ENCODE measurements around the gene ZMIZ2.

Gene ZMIZ2

DNA sequence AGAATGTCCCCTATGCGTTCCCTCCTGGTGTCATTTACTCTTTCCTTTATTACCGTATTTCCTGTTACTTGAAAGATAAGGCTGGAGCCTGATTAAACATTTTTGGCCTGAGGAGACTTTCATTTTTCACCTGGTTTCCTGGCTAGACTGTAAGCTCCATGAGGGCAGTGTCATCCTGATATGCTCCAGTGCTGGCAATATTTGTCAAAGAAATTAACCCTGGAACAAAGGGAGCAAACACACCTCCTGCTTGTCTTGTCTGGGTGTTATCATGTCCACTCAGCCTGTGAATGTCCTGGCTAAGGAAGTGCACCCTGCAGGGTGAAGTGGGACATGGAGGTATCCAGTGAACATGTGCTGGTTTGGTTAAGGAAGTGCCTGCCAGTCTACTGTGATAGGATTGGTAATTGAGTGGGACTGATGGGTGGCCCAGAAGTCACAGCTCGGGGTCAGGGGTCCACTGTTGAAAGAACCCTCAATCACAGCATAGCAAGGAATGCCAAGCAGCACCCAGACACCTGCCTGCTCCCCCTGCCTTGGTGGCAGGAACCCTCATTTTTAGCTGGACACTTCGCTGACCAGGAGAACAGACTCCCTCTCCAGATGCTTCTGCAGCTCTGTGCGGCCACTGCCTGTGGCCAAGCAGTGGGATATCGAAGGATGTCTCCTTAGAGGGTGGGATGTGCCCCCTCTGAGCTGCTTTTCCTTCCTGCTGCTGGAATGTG lies 26.9 kb downstream of the ZMIZ2 start:
- Histone ChIP-seq H3K4me3 (ENCODE audit: low read length) (no peak overlapping the region), H3K9me3 (ENCODE audit: insufficient read depth, low read length) (no peaks in the 10 kb centered on the region), H3K79me2 (ENCODE audit: low read length) (no peaks in the 10 kb centered on the region), H3K9ac (ENCODE audit: low read length) (no peak overlapping the region), H2AFZ (ENCODE audit: low read depth, low read length) (no peak overlapping the region), H3K4me1 (ENCODE audit: low read length) (peaks cover 8% of the 10 kb centered on the region; the same call in 1 of the 2 replicates), H3K4me2 (ENCODE audit: low read length) (no peak overlapping the region), H3K36me3 (replicated peaks; ENCODE audit: low read depth, low read length) (no peaks in the 10 kb centered on the region), H3K27ac (ENCODE audit: low read length) (no peak overlapping the region), H4K20me1 (ENCODE audit: insufficient read depth, low read length) (no peaks in the 10 kb centered on the region), H3K27me3 (ENCODE audit: low read depth, low read length) (no peaks in the 10 kb centered on the region)
- TF ChIP-seq, protein P1, sequence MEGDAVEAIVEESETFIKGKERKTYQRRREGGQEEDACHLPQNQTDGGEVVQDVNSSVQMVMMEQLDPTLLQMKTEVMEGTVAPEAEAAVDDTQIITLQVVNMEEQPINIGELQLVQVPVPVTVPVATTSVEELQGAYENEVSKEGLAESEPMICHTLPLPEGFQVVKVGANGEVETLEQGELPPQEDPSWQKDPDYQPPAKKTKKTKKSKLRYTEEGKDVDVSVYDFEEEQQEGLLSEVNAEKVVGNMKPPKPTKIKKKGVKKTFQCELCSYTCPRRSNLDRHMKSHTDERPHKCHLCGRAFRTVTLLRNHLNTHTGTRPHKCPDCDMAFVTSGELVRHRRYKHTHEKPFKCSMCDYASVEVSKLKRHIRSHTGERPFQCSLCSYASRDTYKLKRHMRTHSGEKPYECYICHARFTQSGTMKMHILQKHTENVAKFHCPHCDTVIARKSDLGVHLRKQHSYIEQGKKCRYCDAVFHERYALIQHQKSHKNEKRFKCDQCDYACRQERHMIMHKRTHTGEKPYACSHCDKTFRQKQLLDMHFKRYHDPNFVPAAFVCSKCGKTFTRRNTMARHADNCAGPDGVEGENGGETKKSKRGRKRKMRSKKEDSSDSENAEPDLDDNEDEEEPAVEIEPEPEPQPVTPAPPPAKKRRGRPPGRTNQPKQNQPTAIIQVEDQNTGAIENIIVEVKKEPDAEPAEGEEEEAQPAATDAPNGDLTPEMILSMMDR (IDR thresholded peaks at IDR 0.05; ENCODE audit: low read depth, low read length): no peak
- no peak for TF ChIP-seq EZH2phosphoT487 (IDR thresholded peaks at IDR 0.05; ENCODE audit: low read depth)

DNA sequence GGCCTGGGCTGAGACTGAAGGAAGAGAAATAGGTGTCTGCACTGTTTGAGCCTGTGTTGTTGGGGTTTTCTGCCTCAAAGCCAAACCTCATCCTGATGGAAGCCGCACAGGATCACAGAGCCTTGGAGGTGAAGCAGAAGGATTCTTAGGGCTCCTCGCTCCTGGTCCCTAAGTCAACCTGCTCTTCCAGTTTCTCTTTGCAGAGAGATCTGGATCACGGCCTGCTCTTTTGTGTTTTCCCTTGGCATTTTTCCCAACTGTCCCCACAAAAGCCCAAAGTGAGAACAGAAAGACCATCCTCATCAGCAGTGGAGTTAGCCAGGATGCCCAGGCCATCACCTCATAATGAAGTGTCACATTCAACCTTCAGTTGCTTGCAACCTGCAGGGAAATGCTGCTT lies 27.6 kb downstream of the ZMIZ2 start:
- H3K4me3 ChIP-seq (ENCODE audit: low read length): no peak overlapping the region
- H3K9me3 ChIP-seq (ENCODE audit: insufficient read depth, low read length): no peaks in the 10 kb centered on the region
- TF ChIP-seq EZH2phosphoT487 (IDR thresholded peaks at IDR 0.05; ENCODE audit: low read depth): no peak
- TF ChIP-seq, protein P1 (IDR thresholded peaks at IDR 0.05; ENCODE audit: low read depth, low read length): no peak
- H3K36me3 ChIP-seq (replicated peaks; ENCODE audit: low read depth, low read length): no peaks in the 10 kb centered on the region
- H2AFZ ChIP-seq (ENCODE audit: low read depth, low read length): no peak overlapping the region
- H3K27ac ChIP-seq (ENCODE audit: low read length): no peak overlapping the region
- no peaks in the 10 kb centered on the region for H4K20me1 ChIP-seq (ENCODE audit: insufficient read depth, low read length)
- peaks cover 6% of the 10 kb centered on the region; the same call in 1 of the 2 replicates for H3K4me1 ChIP-seq (ENCODE audit: low read length)
- no peaks in the 10 kb centered on the region for H3K79me2 ChIP-seq (ENCODE audit: low read length)
- H3K9ac ChIP-seq (ENCODE audit: low read length): no peak overlapping the region
- no peak overlapping the region for H3K4me2 ChIP-seq (ENCODE audit: low read length)
- no peaks in the 10 kb centered on the region for H3K27me3 ChIP-seq (ENCODE audit: low read depth, low read length)

DNA sequence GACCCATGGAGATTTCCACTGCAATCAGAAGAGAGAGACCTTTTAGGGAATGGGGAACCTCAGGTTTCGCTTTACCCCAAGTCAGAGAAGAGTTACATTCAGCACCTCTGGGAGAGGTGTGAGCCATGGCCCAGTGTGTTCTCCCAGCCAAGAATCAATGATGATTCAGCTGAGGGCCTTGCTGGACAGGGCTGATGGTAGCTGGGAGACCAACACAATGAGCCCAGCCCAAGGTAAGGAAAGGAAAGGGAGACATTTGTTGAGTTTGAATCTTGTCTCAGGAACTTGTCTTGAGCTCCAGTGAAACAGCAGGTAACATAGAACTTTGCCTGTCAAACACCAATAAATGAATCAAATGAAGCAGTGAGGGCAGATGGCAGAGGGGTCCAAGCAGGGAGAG lies 33.8 kb downstream of the ZMIZ2 start:
- H3K27ac ChIP-seq (ENCODE audit: low read length): no peak overlapping the region
- no peaks in the 10 kb centered on the region for H4K20me1 ChIP-seq (ENCODE audit: insufficient read depth, low read length)
- no peaks in the 10 kb centered on the region for H3K4me1 ChIP-seq (ENCODE audit: low read length)

DNA sequence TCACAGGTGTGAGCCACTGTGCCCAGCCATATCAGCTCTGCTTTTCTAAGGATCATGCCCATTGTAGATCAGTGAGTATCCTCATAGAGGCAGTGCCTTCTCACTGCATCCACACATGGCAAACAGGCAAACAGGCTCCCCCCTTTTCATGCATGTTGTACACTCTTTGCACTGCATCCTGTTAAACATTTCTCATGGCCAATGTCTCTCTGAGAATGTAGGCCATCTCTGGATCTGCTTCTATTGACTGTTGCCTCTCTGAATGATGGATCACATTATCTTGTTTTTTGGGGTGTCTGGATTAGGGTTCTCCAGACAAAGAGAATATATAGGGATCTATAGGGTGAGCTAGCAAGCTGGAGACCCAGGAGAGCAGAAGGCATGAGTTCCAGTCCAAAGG lies 34.8 kb downstream of the ZMIZ2 start:
- no peaks in the 10 kb centered on the region for H3K4me1 ChIP-seq (ENCODE audit: low read length)
- H3K79me2 ChIP-seq (ENCODE audit: low read length): no peaks in the 10 kb centered on the region
- no peak overlapping the region for H3K27ac ChIP-seq (ENCODE audit: low read length)
- H2AFZ ChIP-seq (ENCODE audit: low read depth, low read length): no peak overlapping the region
- H3K4me2 ChIP-seq (ENCODE audit: low read length): no peak overlapping the region
- TF ChIP-seq, protein P1 (IDR thresholded peaks at IDR 0.05; ENCODE audit: low read depth, low read length): no peak
- no peak for TF ChIP-seq EZH2phosphoT487 (IDR thresholded peaks at IDR 0.05; ENCODE audit: low read depth)
- no peaks in the 10 kb centered on the region for H3K27me3 ChIP-seq (ENCODE audit: low read depth, low read length)
- no peak overlapping the region for H3K4me3 ChIP-seq (ENCODE audit: low read length)
- no peaks in the 10 kb centered on the region for H3K9me3 ChIP-seq (ENCODE audit: insufficient read depth, low read length)
- no peaks in the 10 kb centered on the region for H3K36me3 ChIP-seq (replicated peaks; ENCODE audit: low read depth, low read length)
- no peaks in the 10 kb centered on the region for H4K20me1 ChIP-seq (ENCODE audit: insufficient read depth, low read length)
- no peak overlapping the region for H3K9ac ChIP-seq (ENCODE audit: low read length)

More for the DNA sequence above, 33.8 kb downstream of the ZMIZ2 start:
- no peak overlapping the region for H3K9ac ChIP-seq (ENCODE audit: low read length)
- TF ChIP-seq, protein P1 (IDR thresholded peaks at IDR 0.05; ENCODE audit: low read depth, low read length): no peak
- no peak for TF ChIP-seq EZH2phosphoT487 (IDR thresholded peaks at IDR 0.05; ENCODE audit: low read depth)
- H3K4me3 ChIP-seq (ENCODE audit: low read length): no peak overlapping the region
- H3K9me3 ChIP-seq (ENCODE audit: insufficient read depth, low read length): no peaks in the 10 kb centered on the region
- H3K79me2 ChIP-seq (ENCODE audit: low read length): no peaks in the 10 kb centered on the region
- no peak overlapping the region for H3K4me2 ChIP-seq (ENCODE audit: low read length)
- H3K27me3 ChIP-seq (ENCODE audit: low read depth, low read length): no peaks in the 10 kb centered on the region
- H2AFZ ChIP-seq (ENCODE audit: low read depth, low read length): no peak overlapping the region
- H3K36me3 ChIP-seq (replicated peaks; ENCODE audit: low read depth, low read length): no peaks in the 10 kb centered on the region

Data from OCI-LY3 (cell line).